GM12891 (cell line): ENCODE data around the gene FOXN3.

Experiments used
- PAX5 ChIP-seq: IDR thresholded peaks from 2 replicates; pipeline ENCODE4 v1.6.1; 2011; ENCODE audit warnings: low read length, moderate library complexity, mild to moderate bottlenecking; ENCODE audit not compliant: insufficient read depth, severe bottlenecking
- POLR2A ChIP-seq: IDR thresholded peaks from 2 replicates; pipeline ENCODE4 v1.6.1; 2011; ENCODE audit warnings: low read depth, low read length, control low read depth
- POLR2AphosphoS5 ChIP-seq: IDR thresholded peaks from 2 replicates; pipeline ENCODE4 v1.6.1; 2011; ENCODE audit warnings: low read depth, low read length, control low read depth
- POU2F2 ChIP-seq: IDR thresholded peaks from 2 replicates; pipeline ENCODE4 v1.6.1; 2011; ENCODE audit warnings: low read depth, mild to moderate bottlenecking, control low read depth, low read length, moderate library complexity
- TAF1 ChIP-seq: IDR thresholded peaks from 2 replicates; pipeline ENCODE4 v1.6.1; 2011; ENCODE audit warnings: low read depth, low read length, control low read depth

GRCh38 chr14:89226801-89227495 is 190.1 kb downstream of the FOXN3 start:
- TF ChIP-seq POLR2A (no peak), POU2F2 (no peak), POLR2AphosphoS5 (no peak), PAX5 (no peak), TAF1 (no peak)
